Measurements from ENCODE around the gene STARD5. TPM values are rescaled to one million over a fixed set of nuclear protein-coding genes. Genes with fewer than 3 reads are reported as not detected.

The STARD5 gene
- total RNA-seq, 1 donor from 2014 or later = 5.5 TPM

DNA sequence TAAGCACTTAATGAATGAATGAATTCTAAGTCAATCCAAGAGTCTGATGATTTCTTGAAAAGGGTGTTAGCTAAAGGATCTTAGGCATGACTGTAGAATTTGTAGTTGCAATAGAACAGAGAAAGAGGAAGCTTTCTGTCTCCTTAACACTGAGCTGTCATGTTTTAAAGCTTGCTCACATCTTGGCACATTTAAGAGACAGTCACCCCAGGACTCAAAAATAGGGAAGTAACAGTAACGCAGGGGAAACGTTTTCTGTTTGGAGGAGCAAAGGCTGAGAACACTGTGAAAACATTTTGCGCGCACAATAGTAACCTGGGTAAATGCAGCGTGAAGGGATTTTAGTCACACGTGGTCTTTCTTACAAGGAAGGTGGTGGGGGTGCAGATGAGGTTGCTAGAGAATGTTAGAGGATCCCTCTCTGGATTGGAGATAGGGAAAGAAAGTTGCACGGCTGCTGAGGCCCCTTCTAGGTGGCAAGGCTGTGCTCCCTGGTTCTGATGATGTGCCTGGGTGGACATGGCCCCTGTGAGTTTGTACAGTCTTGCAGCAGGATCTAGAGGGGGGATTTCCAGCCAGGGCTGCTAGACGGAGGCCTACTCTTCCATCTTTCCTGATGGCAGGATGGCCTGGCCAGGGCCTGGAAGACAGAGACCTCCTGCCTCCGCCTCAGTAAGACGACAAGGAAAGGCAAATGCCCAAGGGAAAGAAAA lies 12.0 kb downstream of the STARD5 start:
- Histone ChIP-seq H3K9ac (ENCODE audit: low read length) (no peak overlapping the region), H3K4me3 (ENCODE audit: insufficient read depth, low read depth, low read length) (no peak overlapping the region), H4K20me1 (ENCODE audit: insufficient read depth, low read length) (no peaks in the 10 kb centered on the region), H3K4me1 (ENCODE audit: insufficient read depth, low read length) (peaks cover 23% of the 10 kb centered on the region), H3K79me2 (ENCODE audit: insufficient read depth, low read length) (no peaks in the 10 kb centered on the region), H3K9me3 (ENCODE audit: insufficient read depth, low read depth, low read length) (no peaks in the 10 kb centered on the region), H3K27me3 (ENCODE audit: insufficient read depth, low read length) (no peaks in the 10 kb centered on the region), H3K27ac (ENCODE audit: low read depth, low read length) (peak overlapping the region; percentile 18), H3K36me3 (ENCODE audit: insufficient read depth, low read length) (no peaks in the 10 kb centered on the region), H2AFZ (ENCODE audit: low read depth, low read length) (no peak overlapping the region), H3K4me2 (ENCODE audit: low read length) (peak overlapping the region; percentile 1)
- H3K4me1 Mint-ChIP-seq (ENCODE audit: low read depth, unreplicated experiment) = no peaks in the 10 kb centered on the region
- peaks cover 2% of the 10 kb centered on the region for H3K9me3 Mint-ChIP-seq (ENCODE audit: unreplicated experiment)
- TF ChIP-seq EZH2 (IDR thresholded peaks at IDR 0.05; ENCODE audit: insufficient read depth, low read length) = no peak
- TF ChIP-seq, protein P1, sequence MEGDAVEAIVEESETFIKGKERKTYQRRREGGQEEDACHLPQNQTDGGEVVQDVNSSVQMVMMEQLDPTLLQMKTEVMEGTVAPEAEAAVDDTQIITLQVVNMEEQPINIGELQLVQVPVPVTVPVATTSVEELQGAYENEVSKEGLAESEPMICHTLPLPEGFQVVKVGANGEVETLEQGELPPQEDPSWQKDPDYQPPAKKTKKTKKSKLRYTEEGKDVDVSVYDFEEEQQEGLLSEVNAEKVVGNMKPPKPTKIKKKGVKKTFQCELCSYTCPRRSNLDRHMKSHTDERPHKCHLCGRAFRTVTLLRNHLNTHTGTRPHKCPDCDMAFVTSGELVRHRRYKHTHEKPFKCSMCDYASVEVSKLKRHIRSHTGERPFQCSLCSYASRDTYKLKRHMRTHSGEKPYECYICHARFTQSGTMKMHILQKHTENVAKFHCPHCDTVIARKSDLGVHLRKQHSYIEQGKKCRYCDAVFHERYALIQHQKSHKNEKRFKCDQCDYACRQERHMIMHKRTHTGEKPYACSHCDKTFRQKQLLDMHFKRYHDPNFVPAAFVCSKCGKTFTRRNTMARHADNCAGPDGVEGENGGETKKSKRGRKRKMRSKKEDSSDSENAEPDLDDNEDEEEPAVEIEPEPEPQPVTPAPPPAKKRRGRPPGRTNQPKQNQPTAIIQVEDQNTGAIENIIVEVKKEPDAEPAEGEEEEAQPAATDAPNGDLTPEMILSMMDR (IDR thresholded peaks at IDR 0.05; ENCODE audit: insufficient read depth, low read depth, low read length) = no peak
- FAIRE-seq (peak; percentile 72), DNase-seq (ENCODE audit: low read depth) (peak; percentile 59)
- H3K4me3 Mint-ChIP-seq (ENCODE audit: unreplicated experiment) = no peak overlapping the region
- no peak overlapping the region for H3K27ac Mint-ChIP-seq (ENCODE audit: unreplicated experiment)
- H3K27me3 Mint-ChIP-seq (ENCODE audit: low read depth, unreplicated experiment) = no peaks in the 10 kb centered on the region
- peaks cover 28% of the 10 kb centered on the region for H3K36me3 Mint-ChIP-seq (ENCODE audit: low read depth, unreplicated experiment)

DNA sequence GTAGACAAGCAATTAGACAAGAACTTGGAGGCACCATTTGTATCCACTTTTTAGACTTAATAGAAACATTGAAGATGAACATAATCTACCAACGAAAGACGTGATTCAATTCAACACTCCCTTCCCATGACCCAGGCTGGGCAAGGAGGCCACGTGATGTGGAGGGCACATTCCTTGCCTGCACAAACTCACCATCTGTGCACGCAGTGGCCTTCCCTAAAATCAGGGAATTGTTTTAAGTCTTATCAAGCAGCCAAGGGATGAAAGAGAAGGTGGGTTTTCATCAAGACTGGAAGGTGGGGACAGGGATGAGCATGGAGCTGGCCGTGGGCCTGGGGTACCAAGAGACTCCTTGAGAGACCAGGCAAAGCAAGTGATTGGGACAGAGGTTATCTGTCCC lies 13.5 kb downstream of the STARD5 start:
- FAIRE-seq (no peak), DNase-seq (ENCODE audit: low read depth) (no peak)
- Histone ChIP-seq H3K27me3 (ENCODE audit: insufficient read depth, low read length) (no peaks in the 10 kb centered on the region), H3K36me3 (ENCODE audit: insufficient read depth, low read length) (no peaks in the 10 kb centered on the region), H3K9ac (ENCODE audit: low read length) (no peak overlapping the region), H3K4me3 (ENCODE audit: insufficient read depth, low read depth, low read length) (no peak overlapping the region), H3K4me2 (ENCODE audit: low read length) (no peak overlapping the region), H2AFZ (ENCODE audit: low read depth, low read length) (no peak overlapping the region), H3K79me2 (ENCODE audit: insufficient read depth, low read length) (no peaks in the 10 kb centered on the region), H3K9me3 (ENCODE audit: insufficient read depth, low read depth, low read length) (no peaks in the 10 kb centered on the region), H4K20me1 (ENCODE audit: insufficient read depth, low read length) (no peaks in the 10 kb centered on the region), H3K4me1 (ENCODE audit: insufficient read depth, low read length) (peaks cover 23% of the 10 kb centered on the region), H3K27ac (ENCODE audit: low read depth, low read length) (no peak overlapping the region)
- TF ChIP-seq, protein P1 (IDR thresholded peaks at IDR 0.05; ENCODE audit: insufficient read depth, low read depth, low read length) = no peak
- no peak for TF ChIP-seq EZH2 (IDR thresholded peaks at IDR 0.05; ENCODE audit: insufficient read depth, low read length)
- peaks cover 4% of the 10 kb centered on the region for H3K9me3 Mint-ChIP-seq (ENCODE audit: unreplicated experiment)
- no peaks in the 10 kb centered on the region for H3K4me1 Mint-ChIP-seq (ENCODE audit: low read depth, unreplicated experiment)
- H3K36me3 Mint-ChIP-seq (ENCODE audit: low read depth, unreplicated experiment) = peaks cover 20% of the 10 kb centered on the region
- no peak overlapping the region for H3K27ac Mint-ChIP-seq (ENCODE audit: unreplicated experiment)
- H3K4me3 Mint-ChIP-seq (ENCODE audit: unreplicated experiment) = no peak overlapping the region
- H3K27me3 Mint-ChIP-seq (ENCODE audit: low read depth, unreplicated experiment) = peaks cover 2% of the 10 kb centered on the region

Measured in astrocyte (in vitro differentiated cells and primary cell).